Astrocyte of the cerebellum (primary cell): ENCODE results near the gene ABCB10.

Experiments
- DNase-seq: peaks from one replicate; pipeline ENCODE4 v3.0.0-alpha.2; 2011; ENCODE audit warnings: low read depth
- H3K4me3 ChIP-seq: 2 replicates; pipeline ENCODE4 v1.5.1; 2011; ENCODE audit warnings: mild to moderate bottlenecking, low read depth, low read length, moderate library complexity
- in situ Hi-C: cut with HindIII; loops from 2 replicates; pipeline ENCODE4 v1.10.0; 2017; ENCODE audit warnings: low sequenced_read_pairs
- TF ChIP-seq, protein P1 (sequence below): IDR thresholded peaks from 2 replicates; pipeline ENCODE4 v1.5.1; 2012; ENCODE audit warnings: low read length, low read depth, moderate library complexity, mild to moderate bottlenecking; ENCODE audit errors: missing control alignments

Gene ABCB10

GRCh38 chr1:229537894-229538293, 20.6 kb downstream of the ABCB10 start:
- no peak for DNase-seq

DNA sequence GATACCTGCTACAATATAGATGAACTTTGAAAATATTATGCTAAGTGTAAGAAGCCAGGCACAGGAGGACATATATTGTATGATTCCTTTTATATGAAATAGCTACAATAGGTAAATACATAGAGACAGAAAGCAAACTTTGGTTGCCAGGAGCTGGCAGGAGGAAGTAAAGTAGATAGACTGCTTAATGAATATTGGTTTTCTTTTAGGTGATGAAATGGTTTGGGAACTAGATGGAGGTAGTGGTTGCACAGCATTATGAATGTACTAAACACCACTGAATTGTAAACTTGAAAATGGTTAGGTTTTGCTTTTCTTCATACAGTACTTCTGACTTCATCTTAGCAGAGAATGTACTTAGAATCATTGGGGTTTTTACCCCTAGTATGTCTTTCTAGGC, 21.5 kb downstream of the ABCB10 start:
- in situ Hi-C loops = no loop called here
- no peak overlapping the region for H3K4me3 ChIP-seq
- DNase-seq = no peak

More at GRCh38 chr1:229537894-229538293, 20.6 kb downstream of the ABCB10 start:
- TF ChIP-seq, protein P1, sequence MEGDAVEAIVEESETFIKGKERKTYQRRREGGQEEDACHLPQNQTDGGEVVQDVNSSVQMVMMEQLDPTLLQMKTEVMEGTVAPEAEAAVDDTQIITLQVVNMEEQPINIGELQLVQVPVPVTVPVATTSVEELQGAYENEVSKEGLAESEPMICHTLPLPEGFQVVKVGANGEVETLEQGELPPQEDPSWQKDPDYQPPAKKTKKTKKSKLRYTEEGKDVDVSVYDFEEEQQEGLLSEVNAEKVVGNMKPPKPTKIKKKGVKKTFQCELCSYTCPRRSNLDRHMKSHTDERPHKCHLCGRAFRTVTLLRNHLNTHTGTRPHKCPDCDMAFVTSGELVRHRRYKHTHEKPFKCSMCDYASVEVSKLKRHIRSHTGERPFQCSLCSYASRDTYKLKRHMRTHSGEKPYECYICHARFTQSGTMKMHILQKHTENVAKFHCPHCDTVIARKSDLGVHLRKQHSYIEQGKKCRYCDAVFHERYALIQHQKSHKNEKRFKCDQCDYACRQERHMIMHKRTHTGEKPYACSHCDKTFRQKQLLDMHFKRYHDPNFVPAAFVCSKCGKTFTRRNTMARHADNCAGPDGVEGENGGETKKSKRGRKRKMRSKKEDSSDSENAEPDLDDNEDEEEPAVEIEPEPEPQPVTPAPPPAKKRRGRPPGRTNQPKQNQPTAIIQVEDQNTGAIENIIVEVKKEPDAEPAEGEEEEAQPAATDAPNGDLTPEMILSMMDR = no peak
- in situ Hi-C loops = no loop called here
- no peak overlapping the region for H3K4me3 ChIP-seq

GRCh38 chr1:229535230-229535629, 23.3 kb downstream of the ABCB10 start:
- in situ Hi-C loops = no loop called here
- TF ChIP-seq, protein P1 = no peak
- DNase-seq = no peak
- H3K4me3 ChIP-seq = no peak overlapping the region

More for the DNA sequence above, 21.5 kb downstream of the ABCB10 start:
- TF ChIP-seq, protein P1 = no peak

GRCh38 chr1:229531326-229531725, 27.2 kb downstream of the ABCB10 start:
- TF ChIP-seq, protein P1 = no peak
- DNase-seq = no peak
- H3K4me3 ChIP-seq = no peak overlapping the region
- in situ Hi-C loops = no loop called here

GRCh38 chr1:229529639-229530038, 28.9 kb downstream of the ABCB10 start:
- TF ChIP-seq, protein P1 = no peak
- DNase-seq = no peak
- H3K4me3 ChIP-seq = no peak overlapping the region
- in situ Hi-C loops = no loop called here

GRCh38 chr1:229526695-229527094, 31.8 kb downstream of the ABCB10 start:
- TF ChIP-seq, protein P1 = no peak
- H3K4me3 ChIP-seq = no peak overlapping the region
- no peak for DNase-seq
- in situ Hi-C loops = no loop called here

DNA sequence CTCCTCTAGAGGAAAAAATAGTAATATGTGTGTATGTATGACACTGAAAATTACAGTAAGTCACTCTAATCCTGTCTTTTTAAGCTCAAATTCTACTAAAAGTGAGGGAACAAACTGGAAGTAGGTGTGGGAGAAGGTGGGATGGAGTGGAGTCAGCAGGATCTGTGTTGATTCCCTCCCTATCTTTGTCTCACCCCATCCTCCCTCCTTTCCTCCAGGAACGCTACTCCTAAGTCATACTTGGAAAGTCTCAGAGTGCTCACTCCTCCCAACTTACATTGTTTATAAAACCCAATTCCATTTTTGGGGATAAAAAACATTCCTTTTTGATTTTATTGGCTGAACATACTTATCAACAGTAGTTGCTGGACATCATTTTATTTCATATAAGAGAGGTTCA, 35.5 kb downstream of the ABCB10 start:
- in situ Hi-C loops = no loop called here

More for the DNA sequence above, 35.5 kb downstream of the ABCB10 start:
- DNase-seq = no peak
- H3K4me3 ChIP-seq = no peak overlapping the region
- TF ChIP-seq, protein P1 = no peak
